Ishikawa (cell line): ENCODE results near the gene FRMPD4.

Experiments
- EGR1 ChIP-seq: IDR thresholded peaks from 2 replicates; pipeline ENCODE4 v1.6.1; 2012
- EP300 ChIP-seq: IDR thresholded peaks from 2 replicates; pipeline ENCODE4 v1.6.1; 2012; ENCODE audit warnings: borderline replicate concordance
- FOXM1 ChIP-seq: IDR thresholded peaks from 2 replicates; pipeline ENCODE4 v1.6.1; 2012; ENCODE audit warnings: low read depth, borderline replicate concordance
- NFIC ChIP-seq: IDR thresholded peaks from 2 replicates; pipeline ENCODE4 v1.6.1; 2012
- TAF1 ChIP-seq: IDR thresholded peaks from 2 replicates; pipeline ENCODE4 v1.6.1; 2012; ENCODE audit warnings: low read depth, mild to moderate bottlenecking
- TCF12 ChIP-seq: IDR thresholded peaks from 2 replicates; pipeline ENCODE4 v1.6.1; 2012; ENCODE audit warnings: low read depth
- TEAD4 ChIP-seq: IDR thresholded peaks from 2 replicates; pipeline ENCODE4 v1.6.1; 2012
- USF1 ChIP-seq: IDR thresholded peaks from 2 replicates; pipeline ENCODE4 v1.6.1; 2012

GRCh38 chrX:12370497-12370986 is 232.3 kb downstream of the FRMPD4 start:
- no peak for TF ChIP-seq USF1
- TF ChIP-seq TAF1: no peak
- no peak for TF ChIP-seq TCF12
- no peak for TF ChIP-seq EP300
- no peak for TF ChIP-seq FOXM1
- TF ChIP-seq EGR1: no peak
- TF ChIP-seq NFIC: no peak
- TF ChIP-seq TEAD4: no peak
